Mesenchymal stem cell (in vitro differentiated cells and primary cell): ENCODE measurements around the gene ZC3H7B.

Source experiments
- DNase-seq: peaks from one replicate; pipeline ENCODE4 v3.0.0-alpha.2; 2013
- H2AFZ ChIP-seq: one replicate; pipeline ENCODE4 v1.6.1; 2013; ENCODE audit warnings: low read depth, mild to moderate bottlenecking, control low read depth, inconsistent platforms, low read length, moderate library complexity
- H2AK5ac ChIP-seq: 2 replicates; pipeline ENCODE4 v1.6.1; 2013; ENCODE audit warnings: low read length, moderate library complexity, mild to moderate bottlenecking, inconsistent platforms; ENCODE audit not compliant: severe bottlenecking
- H2BK120ac ChIP-seq: one replicate; pipeline ENCODE4 v1.6.1; 2013; ENCODE audit warnings: low read depth, mild to moderate bottlenecking, inconsistent platforms, low read length, moderate library complexity
- H2BK12ac ChIP-seq, 2 experiments: one replicate each; pipeline ENCODE4 v1.6.1; 2013; ENCODE audit warnings: inconsistent platforms in 2 of 2, low read length in 2 of 2, mild to moderate bottlenecking in 2 of 2, moderate library complexity in 2 of 2, control low read depth in 1 of 2
- H2BK15ac ChIP-seq: one replicate; pipeline ENCODE4 v1.6.1; 2013; ENCODE audit warnings: mild to moderate bottlenecking, low read depth, inconsistent platforms; ENCODE audit not compliant: poor library complexity, severe bottlenecking
- H2BK5ac ChIP-seq: 2 replicates; pipeline ENCODE4 v1.6.1; 2013; ENCODE audit warnings: low read depth, mild to moderate bottlenecking, low read length, control low read depth, inconsistent platforms; ENCODE audit not compliant: poor library complexity, severe bottlenecking
- H3K14ac ChIP-seq, 2 experiments: one replicate each; pipeline ENCODE4 v1.6.1; 2013; ENCODE audit warnings: inconsistent platforms in 2 of 2, low read length in 2 of 2, control low read depth in 1 of 2, mild to moderate bottlenecking in 1 of 2, moderate library complexity in 1 of 2
- H3K18ac ChIP-seq, 2 experiments: one replicate each; pipeline ENCODE4 v1.6.1; 2013; ENCODE audit warnings: inconsistent platforms in 2 of 2, low read length in 2 of 2, control low read depth in 1 of 2, low read depth in 1 of 2, mild to moderate bottlenecking in 1 of 2
- H3K23ac ChIP-seq, 2 experiments: one replicate each; pipeline ENCODE4 v1.6.1; 2013; ENCODE audit warnings: inconsistent platforms in 2 of 2, low read length in 2 of 2, mild to moderate bottlenecking in 2 of 2, moderate library complexity in 2 of 2, control low read depth in 1 of 2
- H3K27ac ChIP-seq: 2 replicates; pipeline ENCODE4 v1.5.1; 2013; ENCODE audit warnings: mild to moderate bottlenecking, moderate library complexity, low read length, control low read depth, inconsistent platforms; ENCODE audit not compliant: poor library complexity, severe bottlenecking
- H3K27me3 ChIP-seq, 2 experiments: 2 replicates each; pipeline versions ENCODE4 v1.6.1 to v1.7.0; 2013; ENCODE audit warnings: low read length in 2 of 2, mild to moderate bottlenecking in 2 of 2, moderate library complexity in 2 of 2, control low read depth in 1 of 2, inconsistent platforms in 1 of 2; ENCODE audit not compliant: control insufficient read depth in 1 of 2, insufficient read depth in 1 of 2
- H3K36me3 ChIP-seq, 2 experiments: 2 replicates each; pipeline versions ENCODE4 v1.6.1 to v1.7.0; 2013; ENCODE audit warnings: low read length in 2 of 2, control low read depth in 1 of 2, inconsistent platforms in 1 of 2, low read depth in 1 of 2, mild to moderate bottlenecking in 1 of 2; ENCODE audit not compliant: insufficient read depth in 2 of 2, control insufficient read depth in 1 of 2
- H3K4ac ChIP-seq, 2 experiments: one replicate each; pipeline ENCODE4 v1.6.1; 2013; ENCODE audit warnings: inconsistent platforms in 2 of 2, low read length in 2 of 2, mild to moderate bottlenecking in 2 of 2, moderate library complexity in 2 of 2, control low read depth in 1 of 2, low read depth in 1 of 2
- H3K4me1 ChIP-seq: 2 replicates; pipeline ENCODE4 v1.6.1; 2013; ENCODE audit warnings: low read depth, low read length, control low read depth; ENCODE audit not compliant: control insufficient read depth, insufficient read depth
- H3K4me2 ChIP-seq: 2 replicates; pipeline ENCODE4 v1.6.1; 2013; ENCODE audit warnings: low read length, mild to moderate bottlenecking, inconsistent platforms; ENCODE audit not compliant: poor library complexity, severe bottlenecking
- H3K4me3 ChIP-seq, 2 experiments: 2 replicates each; pipeline versions ENCODE4 v1.5.1 to v1.7.0; 2013; ENCODE audit warnings: low read length in 2 of 2, mild to moderate bottlenecking in 2 of 2, control low read depth in 1 of 2, low read depth in 1 of 2; ENCODE audit not compliant: insufficient read depth in 1 of 2
- H3K79me1 ChIP-seq: replicated peaks from 2 replicates; pipeline ENCODE4 v1.6.1; 2013; ENCODE audit warnings: mild to moderate bottlenecking, control low read depth, low read length, inconsistent platforms; ENCODE audit not compliant: poor library complexity, severe bottlenecking
- H3K9ac ChIP-seq: 2 replicates; pipeline ENCODE4 v1.7.0; 2013; ENCODE audit warnings: mild to moderate bottlenecking, low read length, moderate library complexity
- H3K9me3 ChIP-seq: 2 replicates; pipeline ENCODE4 v1.7.0; 2013; ENCODE audit warnings: mild to moderate bottlenecking, low read length; ENCODE audit not compliant: control insufficient read depth
- H4K8ac ChIP-seq: one replicate; pipeline ENCODE4 v1.6.1; 2013; ENCODE audit warnings: inconsistent platforms, mild to moderate bottlenecking, low read length, moderate library complexity
- H4K91ac ChIP-seq: one replicate; pipeline ENCODE4 v1.6.1; 2013; ENCODE audit warnings: mild to moderate bottlenecking, low read length, inconsistent platforms
- WGBS: methylation state at CpG from one replicate; pipeline ENCODE4 v1.1.7; 2013; ENCODE audit warnings: mixed read lengths; 5-methylcytosine and 5-hydroxymethylcytosine counted together

ZC3H7B gene

DNA sequence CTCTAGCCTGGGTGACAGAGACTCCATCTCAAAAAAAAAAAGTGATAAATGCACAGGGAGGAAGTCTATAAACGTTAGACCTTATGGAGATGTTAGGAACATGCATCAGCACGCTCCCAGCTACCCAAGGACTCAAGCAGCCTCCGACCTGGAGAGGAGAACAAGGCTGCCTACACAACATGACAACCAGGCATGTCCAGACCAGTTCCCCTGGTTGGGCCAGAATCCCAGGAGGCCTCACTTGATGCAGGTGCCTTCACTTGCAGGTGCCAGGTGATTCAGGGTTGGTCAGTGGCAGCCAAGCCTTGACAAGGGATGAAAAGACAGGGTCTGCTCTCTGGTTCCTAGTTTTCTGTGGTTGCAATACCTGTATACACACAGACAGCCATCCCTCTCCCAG is 21.3 kb upstream of the ZC3H7B start:
- Histone ChIP-seq H2BK12ac (no peak overlapping the region), H3K27me3 (no peaks in the 10 kb centered on the region), H3K79me1 (peaks cover 25% of the 10 kb centered on the region), H3K4me2 (no peak overlapping the region), H3K4me3 (no peak overlapping the region), H4K8ac (no peak overlapping the region), H3K14ac (no peak overlapping the region), H2BK5ac (no peak overlapping the region), H3K9me3 (no peaks in the 10 kb centered on the region), H2AFZ (no peak overlapping the region), H2AK5ac (no peak overlapping the region), H3K4me1 (peaks cover 14% of the 10 kb centered on the region), H3K36me3 (peaks cover 54 to 76% of the 10 kb centered on the region in 2 experiments), H3K27ac (no peak overlapping the region), H3K18ac (no peak overlapping the region), H4K91ac (no peak overlapping the region), H2BK120ac (no peak overlapping the region), H3K4ac (no peak overlapping the region), H3K23ac (no peak overlapping the region), H3K9ac (no peak overlapping the region), H2BK15ac (no peak overlapping the region)
- WGBS: 91% methylated on average over 3 of the region's 3 CpGs
- no peak for DNase-seq

DNA sequence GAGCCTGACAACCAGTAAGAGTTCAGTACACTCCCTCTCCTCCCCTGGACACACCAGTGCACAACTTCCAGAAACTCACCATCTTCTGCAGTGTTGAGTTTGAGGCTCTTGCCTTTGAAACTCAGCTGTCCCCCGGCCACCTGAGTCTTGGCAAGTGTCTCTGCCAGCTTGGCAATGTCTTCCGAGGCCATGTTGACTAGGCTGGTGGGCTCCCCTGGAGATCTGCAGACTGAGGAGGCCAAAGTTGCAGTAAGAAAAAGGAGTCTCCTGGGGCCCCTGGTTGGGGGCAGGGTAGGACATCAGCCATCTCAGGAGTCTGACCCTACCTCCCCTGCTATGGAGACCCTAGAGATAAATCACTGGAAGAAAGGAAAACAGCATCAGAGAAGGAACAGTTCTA is 20.5 kb upstream of the ZC3H7B start:
- Histone ChIP-seq H2BK12ac (no peak overlapping the region), H4K91ac (no peak overlapping the region), H3K27me3 (no peaks in the 10 kb centered on the region), H3K18ac (no peak overlapping the region), H3K4me2 (no peak overlapping the region), H3K79me1 (peaks cover 23% of the 10 kb centered on the region), H3K27ac (no peak overlapping the region), H2AK5ac (no peak overlapping the region), H2BK15ac (no peak overlapping the region), H3K9ac (no peak overlapping the region), H2BK120ac (no peak overlapping the region), H3K23ac (no peak overlapping the region), H4K8ac (no peak overlapping the region), H3K4me3 (no peak overlapping the region), H3K4ac (no peak overlapping the region), H3K14ac (no peak overlapping the region), H2AFZ (no peak overlapping the region), H2BK5ac (no peak overlapping the region), H3K9me3 (no peaks in the 10 kb centered on the region), H3K4me1 (peaks cover 20% of the 10 kb centered on the region), H3K36me3 (peaks cover 52 to 69% of the 10 kb centered on the region in 2 experiments)
- WGBS: 94% methylated on average over 2 of the region's 2 CpGs
- DNase-seq: no peak

DNA sequence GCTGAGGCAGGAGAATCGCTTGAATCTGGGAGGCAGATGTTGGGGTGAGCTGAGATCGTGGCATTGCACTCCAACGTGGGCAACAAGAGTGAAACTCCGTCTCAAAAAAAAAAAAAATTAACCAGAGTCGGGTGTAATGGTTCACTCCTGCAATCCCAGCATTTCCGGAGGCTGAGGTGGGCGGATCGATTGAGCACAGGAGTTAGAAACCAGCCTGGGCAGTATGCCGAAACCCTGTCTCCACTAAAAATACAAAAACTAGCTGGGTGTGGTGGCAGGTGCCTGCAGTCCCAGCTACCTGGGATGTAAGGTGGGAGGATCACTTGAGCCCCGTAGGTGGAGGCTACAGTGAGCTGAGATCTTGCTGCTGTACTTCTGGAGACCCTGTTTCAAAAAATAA is 16.9 kb upstream of the ZC3H7B start:
- no peaks in the 10 kb centered on the region for H3K27me3 ChIP-seq
- peak overlapping the region; percentile 89 for H3K9ac ChIP-seq
- 95% methylated on average over 9 of the region's 10 CpGs for WGBS
- peak overlapping the region in 1 of 2 experiments; percentile 43 for H2BK12ac ChIP-seq
- no peak overlapping the region for H3K23ac ChIP-seq
- H3K14ac ChIP-seq: no peak overlapping the region
- H2AFZ ChIP-seq: no peak overlapping the region
- no peaks in the 10 kb centered on the region for H3K9me3 ChIP-seq
- peak overlapping the region in 1 of 2 experiments; percentile 90 for H3K4me3 ChIP-seq
- peak overlapping the region; percentile 96 for H3K4me2 ChIP-seq
- no peak overlapping the region for H3K4ac ChIP-seq
- H4K8ac ChIP-seq: no peak overlapping the region
- peak overlapping the region; percentile 41 for H3K27ac ChIP-seq
- H3K4me1 ChIP-seq: peaks cover 30% of the 10 kb centered on the region
- DNase-seq: no peak
- no peak overlapping the region for H4K91ac ChIP-seq
- H2AK5ac ChIP-seq: no peak overlapping the region
- H2BK5ac ChIP-seq: no peak overlapping the region
- H3K36me3 ChIP-seq: peaks cover 28 to 43% of the 10 kb centered on the region in 2 experiments
- H3K79me1 ChIP-seq: peaks cover 17% of the 10 kb centered on the region
- H3K18ac ChIP-seq: no peak overlapping the region
- H2BK120ac ChIP-seq: no peak overlapping the region
- H2BK15ac ChIP-seq: no peak overlapping the region

DNA sequence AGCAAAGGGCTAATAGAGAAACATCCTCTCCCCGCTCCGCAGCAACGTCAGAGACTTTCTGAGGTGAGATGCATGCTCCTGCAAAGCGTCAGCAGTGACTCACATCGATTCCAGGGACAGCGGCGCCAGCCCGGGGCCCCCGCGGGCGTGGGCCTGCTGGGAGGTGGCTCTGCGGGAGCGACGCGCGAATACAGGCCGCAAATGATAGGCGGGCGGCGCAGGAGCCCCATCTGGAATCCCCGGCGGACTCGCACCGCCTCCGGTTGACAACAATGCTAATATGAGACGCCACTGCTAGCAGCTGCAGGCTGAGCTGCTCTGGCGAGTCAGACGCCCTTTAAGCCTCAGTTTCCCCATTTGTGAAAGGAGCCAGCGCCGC is 15.9 kb upstream of the ZC3H7B start:
- Histone ChIP-seq H3K9me3 (no peaks in the 10 kb centered on the region), H3K36me3 (peaks cover 19 to 34% of the 10 kb centered on the region in 2 experiments), H3K27ac (peak overlapping the region; percentile 86), H3K14ac (peak overlapping the region in 1 of 2 experiments; percentile 80), H4K8ac (peak overlapping the region; percentile 72), H2BK120ac (peak overlapping the region; percentile 61), H3K4me3 (peak overlapping the region; percentile 81 to 90), H3K4me2 (peak overlapping the region; percentile 96), H4K91ac (peak overlapping the region; percentile 94), H3K4me1 (peaks cover 36% of the 10 kb centered on the region), H2BK5ac (peak overlapping the region; percentile 82), H3K27me3 (no peaks in the 10 kb centered on the region), H3K23ac (no peak overlapping the region), H3K18ac (peak overlapping the region; percentile 67 to 89), H2BK12ac (peak overlapping the region in 1 of 2 experiments; percentile 29), H3K4ac (peak overlapping the region; percentile 81 to 85), H3K79me1 (peaks cover 15% of the 10 kb centered on the region), H2AK5ac (peak overlapping the region; percentile 62), H2AFZ (peak overlapping the region; percentile 65), H3K9ac (peak overlapping the region; percentile 89), H2BK15ac (peak overlapping the region; percentile 52)
- WGBS: 0% methylated on average over 30 of the region's 30 CpGs
- peak; percentile 97 for DNase-seq
